Occipital lobe (tissue), 2 donors: Measurements from ENCODE around the gene AAGAB. TPM values are rescaled to one million over a fixed set of nuclear protein-coding genes. Genes with fewer than 3 reads are reported as not detected.
"Not testable (repeated sequence)": the region's sequence is repeated elsewhere in the genome, so short reads cannot be mapped to it uniquely, and the experiment has no call there.

Source experiments
- DNase-seq: peaks from one replicate; lab custom pipeline; 2025; lab: John Stamatoyannopoulos, UW
- total RNA-seq: library from RNA; depleted of rRNA; stranded (reverse); fragments of >200 nt; gene quantifications from one replicate; pipeline ENCODE4 v1.2.3, GENCODE V29; 2014

Gene AAGAB
- total RNA-seq, 1 donor from 2014 or later: 29.9 TPM

DNA sequence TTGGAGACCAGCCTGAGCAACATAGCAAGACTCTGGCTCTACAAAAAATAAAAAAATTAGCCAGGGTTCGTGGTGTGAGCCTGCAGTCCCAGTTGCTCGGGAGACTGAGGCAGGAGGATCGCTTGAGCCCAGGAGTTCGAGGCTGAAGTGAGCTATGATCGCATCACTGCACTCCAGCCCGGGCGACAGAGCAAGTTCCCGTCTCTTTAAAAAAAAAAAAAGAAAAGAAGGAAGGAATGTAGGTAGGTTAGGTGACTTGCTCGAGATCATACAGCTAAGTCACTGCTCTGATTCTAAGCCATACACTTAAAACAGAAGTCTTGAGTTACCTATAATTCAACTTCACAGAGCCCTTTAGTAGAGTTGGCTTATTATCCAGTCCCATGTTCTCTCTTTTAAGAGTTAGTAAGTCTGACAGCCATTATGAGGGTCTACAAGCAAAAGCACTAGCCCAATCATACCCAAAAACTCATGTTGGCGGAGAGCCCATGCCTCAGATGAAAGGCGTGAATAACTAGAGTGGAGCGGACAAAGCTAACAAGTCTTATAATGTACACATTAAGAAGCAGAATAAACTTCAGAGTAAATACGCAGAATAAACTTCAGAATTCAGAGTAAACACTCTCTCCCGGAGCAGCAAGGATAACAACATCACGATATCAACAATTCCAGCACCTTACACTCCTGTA, 768 bp downstream of the AAGAB start:
- no peak for DNase-seq

DNA sequence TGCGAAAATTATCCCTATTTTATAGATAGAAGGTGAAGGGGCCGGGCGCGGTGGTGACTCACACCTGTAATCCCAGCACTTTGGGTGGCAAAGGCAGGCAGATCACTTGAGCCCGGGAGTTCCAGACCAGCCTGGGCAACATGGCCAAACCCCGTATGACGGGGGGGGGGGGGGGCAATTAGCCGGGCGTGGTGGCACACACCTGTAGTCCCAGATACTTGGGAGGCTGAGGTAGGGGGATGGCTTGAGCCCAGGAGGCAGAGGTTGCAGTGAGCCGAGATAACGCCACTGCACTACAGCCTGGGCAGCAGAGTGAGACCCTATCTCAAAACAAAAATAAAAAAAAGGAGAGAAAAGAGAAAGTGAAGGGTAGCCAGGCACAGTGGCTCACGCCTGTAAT, 1.4 kb downstream of the AAGAB start:
- no peak for DNase-seq

GRCh38 chr15:67251318-67251717, 3.1 kb downstream of the AAGAB start:
- DNase-seq: no peak

- no peak for DNase-seq
These were observed 4.6 kb downstream of the AAGAB start for GRCh38 chr15:67249830-67250229.

- no peak for DNase-seq
These were observed 6.4 kb downstream of the AAGAB start for GRCh38 chr15:67248011-67248505.

DNA sequence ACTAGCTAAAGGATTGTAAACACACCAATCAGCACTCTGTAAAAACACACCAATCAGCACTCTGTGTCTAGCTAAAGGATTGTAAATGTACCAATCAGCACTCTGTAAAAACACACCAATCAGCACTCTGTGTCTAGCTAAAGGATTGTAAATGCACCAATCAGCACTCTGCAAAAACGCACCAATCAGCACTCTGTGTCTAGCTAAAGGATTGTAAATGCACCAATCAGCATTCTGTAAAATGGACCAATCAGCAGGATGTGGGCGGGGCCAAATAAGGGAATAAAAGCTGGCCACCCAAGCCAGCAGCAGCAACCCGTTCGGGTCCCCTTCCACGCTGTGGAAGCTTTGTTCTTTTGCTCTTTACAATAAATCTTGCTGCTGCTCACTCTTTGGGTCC, 7.9 kb downstream of the AAGAB start:
- not testable (repeated sequence) for DNase-seq

- no peak for DNase-seq
These were observed 9.4 kb downstream of the AAGAB start for GRCh38 chr15:67244971-67245478.

GRCh38 chr15:67242708-67243111, 11.8 kb downstream of the AAGAB start:
- DNase-seq: no peak

- no peak for DNase-seq
These were observed 13.2 kb downstream of the AAGAB start for GRCh38 chr15:67241132-67241855.

DNA sequence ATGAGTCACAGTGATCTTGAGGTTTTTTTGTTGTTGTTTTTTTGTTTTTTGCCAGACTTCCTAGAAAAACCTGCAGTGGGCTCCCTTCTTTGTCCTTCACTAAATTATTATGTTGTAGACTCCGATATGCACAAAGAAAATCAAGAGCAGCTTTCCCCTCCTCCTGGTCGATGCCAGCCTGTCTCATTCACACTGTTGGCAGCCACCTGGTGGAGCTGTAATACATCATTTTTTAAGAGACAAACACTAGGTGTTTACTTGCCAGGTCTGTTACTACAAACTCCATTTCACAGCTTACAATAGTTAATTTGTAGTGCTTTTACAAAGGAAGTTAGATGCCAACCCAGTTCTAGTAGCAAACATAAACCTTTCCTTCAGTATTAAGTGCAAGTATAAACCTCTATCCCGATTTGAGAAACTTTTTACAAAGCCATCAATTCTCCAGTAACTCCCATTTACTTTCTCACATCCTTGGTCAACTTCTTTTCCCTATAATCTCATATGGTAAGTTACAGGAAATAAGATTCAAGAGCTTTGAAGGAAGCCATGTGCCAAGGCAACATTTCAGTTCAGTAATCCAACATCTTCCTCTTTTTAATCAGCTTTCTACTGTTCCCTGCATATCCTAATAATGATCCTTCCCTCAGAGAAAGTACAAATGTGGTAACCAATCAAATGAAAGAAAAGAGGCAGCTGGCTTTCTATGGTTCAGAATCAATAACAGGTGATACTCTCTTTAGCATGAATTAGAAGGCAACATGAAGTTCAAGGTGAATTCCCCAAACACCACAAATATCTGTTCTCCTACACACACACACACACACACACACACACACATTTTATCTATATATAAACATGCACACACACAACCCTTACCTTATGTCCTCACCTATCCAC, 14.0 kb downstream of the AAGAB start:
- no peak for DNase-seq

DNA sequence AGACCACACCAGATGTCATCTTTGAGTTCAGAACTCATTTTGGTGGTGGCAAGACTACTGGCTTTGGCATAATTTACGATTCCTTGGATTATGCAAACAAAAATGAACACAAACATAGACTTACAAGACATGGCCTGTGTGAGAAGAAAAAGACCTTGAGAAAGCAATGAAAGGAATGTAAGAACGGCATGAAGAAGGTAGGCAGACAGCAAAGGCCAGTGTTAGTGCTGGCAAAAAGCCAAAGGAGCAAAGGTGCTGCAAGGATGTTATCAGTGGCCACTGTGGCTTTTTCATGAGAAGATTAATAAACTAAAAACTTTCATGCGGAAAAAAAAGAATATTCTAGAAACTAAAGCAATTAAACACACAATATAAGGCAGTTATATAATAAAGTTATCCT, 21.9 kb downstream of the AAGAB start:
- DNase-seq: no peak

DNA sequence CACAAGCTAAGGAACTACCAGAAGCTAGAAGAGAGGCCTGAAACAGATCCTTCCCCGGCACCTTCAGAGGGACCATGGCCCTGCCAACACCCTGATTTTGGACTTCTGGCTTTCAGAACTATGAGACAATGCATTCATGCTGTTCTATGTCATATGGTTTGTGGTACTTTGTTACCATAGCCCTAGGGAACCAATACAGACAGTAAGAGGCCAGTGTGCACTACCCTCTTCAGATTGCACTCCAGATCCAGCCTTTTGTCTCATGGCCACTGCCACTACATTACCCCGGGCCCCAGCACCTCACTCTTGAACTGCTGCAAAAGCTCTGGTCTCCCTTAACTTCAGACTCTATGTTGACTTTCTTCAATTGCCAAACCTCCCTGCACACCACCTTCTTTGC, 24.0 kb downstream of the AAGAB start:
- no peak for DNase-seq

DNA sequence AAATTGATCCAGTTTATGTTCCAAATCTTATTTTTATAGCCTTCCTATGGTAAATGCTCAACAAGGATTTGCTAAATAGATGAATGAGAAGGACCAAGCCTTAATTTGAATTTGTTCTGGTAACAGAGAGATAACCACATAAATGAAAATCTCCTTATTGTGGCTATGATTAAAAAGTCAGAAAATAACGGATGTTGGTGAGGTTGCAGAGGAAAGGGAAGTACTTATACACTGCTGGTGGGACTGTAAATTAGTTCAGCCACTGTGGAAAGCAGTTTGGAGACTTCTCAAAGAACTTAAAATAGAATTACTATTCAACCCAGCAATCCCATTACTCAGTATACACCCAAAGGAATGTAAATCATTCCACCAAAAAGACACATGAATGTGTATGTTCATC, 26.2 kb downstream of the AAGAB start:
- no peak for DNase-seq

DNA sequence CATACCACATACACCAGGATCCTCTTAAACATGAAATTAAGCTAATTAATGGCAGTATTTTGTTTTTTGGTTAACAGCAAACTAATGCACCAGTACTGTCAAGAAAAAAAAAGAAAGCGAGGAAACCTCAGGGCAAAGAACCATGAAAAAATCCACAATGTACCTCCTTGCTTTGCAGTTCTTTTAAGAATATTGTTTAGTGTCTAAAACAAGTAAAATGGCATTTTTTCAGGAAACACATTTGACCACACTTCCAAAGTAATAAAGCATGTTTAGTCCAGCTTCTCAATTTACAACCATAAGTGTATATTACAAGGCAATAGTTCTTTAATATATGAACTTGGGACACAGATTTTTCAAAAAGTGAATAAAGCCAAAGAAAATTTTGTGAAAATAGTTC, 26.6 kb downstream of the AAGAB start:
- no peak for DNase-seq

DNA sequence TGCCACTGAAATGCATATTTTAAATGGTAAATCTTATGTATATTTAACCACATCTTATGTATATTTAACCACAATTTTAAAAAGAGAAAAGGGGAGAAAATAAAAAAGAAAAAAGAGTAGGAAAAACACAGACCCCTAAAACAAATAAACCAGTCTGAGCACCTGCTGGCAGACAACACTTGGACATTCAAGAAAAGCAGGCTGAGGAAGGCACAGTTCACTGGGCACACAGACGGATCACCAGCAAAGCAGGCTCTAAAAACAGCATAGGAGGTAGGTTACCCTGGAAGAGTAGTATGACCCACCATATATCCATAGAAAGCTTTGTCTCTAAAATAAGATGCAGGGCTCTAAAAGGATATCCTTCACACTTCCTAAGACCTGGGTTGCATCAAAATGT, 27.0 kb downstream of the AAGAB start:
- DNase-seq: no peak

GRCh38 chr15:67225336-67225735, 29.1 kb downstream of the AAGAB start:
- no peak for DNase-seq

- DNase-seq: no peak
These were observed 29.6 kb downstream of the AAGAB start for GRCh38 chr15:67224889-67225288.

GRCh38 chr15:67219288-67219687, 35.2 kb downstream of the AAGAB start:
- DNase-seq: no peak

DNA sequence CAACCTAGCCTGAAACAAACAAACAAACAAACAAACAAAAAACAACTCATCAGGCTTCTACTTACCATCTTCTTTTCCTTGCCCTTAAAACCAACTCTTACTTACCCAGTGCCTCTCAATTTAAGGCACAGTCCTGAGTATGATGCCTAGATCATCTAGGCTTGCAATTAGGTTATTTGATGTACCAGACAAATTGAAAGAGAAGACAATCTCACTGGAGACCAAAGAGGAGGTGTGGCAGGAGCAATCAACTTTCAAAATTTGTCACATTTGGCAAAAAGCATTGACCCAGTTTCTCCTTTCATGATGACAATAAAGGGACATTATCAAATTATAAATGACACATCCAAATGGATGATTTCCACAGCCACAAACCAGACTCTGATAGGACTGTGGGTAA, 36.0 kb downstream of the AAGAB start:
- DNase-seq: no peak

- DNase-seq: no peak
These were observed 37.6 kb downstream of the AAGAB start for GRCh38 chr15:67216859-67217258.

DNA sequence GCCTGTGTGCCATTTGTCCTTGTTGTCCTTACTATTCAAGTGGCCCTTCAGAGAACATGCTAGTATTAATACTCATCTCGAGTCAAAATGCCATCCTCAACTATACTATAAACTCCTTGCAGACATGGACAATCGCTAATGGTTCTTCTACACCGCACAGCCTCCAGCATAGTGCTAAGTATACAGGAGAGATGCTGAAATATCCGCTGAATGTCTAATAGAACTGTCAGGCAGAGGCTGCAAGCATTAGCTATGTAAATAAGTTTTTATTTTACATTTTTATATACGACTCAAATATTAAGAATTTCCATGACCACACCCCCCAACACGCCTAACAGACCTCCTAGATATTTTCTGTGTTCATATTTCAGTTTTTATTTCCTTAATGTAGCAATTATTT, 39.4 kb downstream of the AAGAB start:
- DNase-seq: no peak
